Progenitor cell of endocrine pancreas (in vitro differentiated cells): ENCODE data around the gene TMC1. TPM values are rescaled to one million over a fixed set of nuclear protein-coding genes. Genes with fewer than 3 reads are reported as not detected.

ENCODE experiments used
- DNase-seq: peaks from one replicate; pipeline ENCODE4 v3.0.0; 2021; ENCODE audit warnings: low spot score; ENCODE audit not compliant: unreplicated experiment
- H3K27ac Mint-ChIP-seq: 2 replicates; pipeline ENCODE4 v1.8.0; 2021; ENCODE audit warnings: mild to moderate bottlenecking, moderate library complexity, mixed read lengths
- H3K27me3 Mint-ChIP-seq: 2 replicates; pipeline ENCODE4 v1.8.0; 2021; ENCODE audit warnings: mixed read lengths
- H3K36me3 Mint-ChIP-seq: 2 replicates; pipeline ENCODE4 v1.8.0; 2022; ENCODE audit warnings: mixed read lengths; ENCODE audit not compliant: insufficient read depth
- H3K4me1 Mint-ChIP-seq: 2 replicates; pipeline ENCODE4 v1.8.0; 2021; ENCODE audit warnings: low read depth, mixed read lengths
- H3K4me3 Mint-ChIP-seq: 2 replicates; pipeline ENCODE4 v1.8.0; 2021; ENCODE audit warnings: low read depth, mild to moderate bottlenecking, moderate library complexity, mixed read lengths
- H3K9me3 Mint-ChIP-seq: 2 replicates; pipeline ENCODE4 v1.8.0; 2021; ENCODE audit warnings: low read depth, mixed read lengths
- CTCF ChIP-seq: fragments of 200-600 bp; sonication (generic); IDR thresholded peaks from one replicate; pipeline ENCODE4 v1.5.0; 2021; ENCODE audit warnings: antibody characterized with exemption, mild to moderate bottlenecking; ENCODE audit not compliant: unreplicated experiment
- total RNA-seq: library from RNA; stranded (reverse); gene quantifications from 2 replicates; pipeline ENCODE4 v1.2.1, GENCODE V29; 2021

TMC1 gene
- total RNA-seq, 1 donor from 2014 or later, result not detected

GRCh38 chr9:72583370-72583769 lies 62.0 kb downstream of the TMC1 start:
- Mint-ChIP-seq H3K27me3 (peaks cover 6% of the 10 kb centered on the region), H3K9me3 (no peaks in the 10 kb centered on the region), H3K27ac (no peak overlapping the region), H3K36me3 (peaks cover 1% of the 10 kb centered on the region), H3K4me3 (no peak overlapping the region), H3K4me1 (no peaks in the 10 kb centered on the region)
- DNase-seq, result no peak
- TF ChIP-seq CTCF, result no peak

GRCh38 chr9:72586388-72587130 lies 65.2 kb downstream of the TMC1 start:
- Mint-ChIP-seq H3K27ac (no peak overlapping the region), H3K36me3 (peaks cover 1% of the 10 kb centered on the region), H3K4me1 (no peaks in the 10 kb centered on the region), H3K27me3 (peaks cover 9% of the 10 kb centered on the region), H3K4me3 (no peak overlapping the region), H3K9me3 (no peaks in the 10 kb centered on the region)
- no peak for TF ChIP-seq CTCF
- no peak for DNase-seq

- H3K36me3 Mint-ChIP-seq, result peaks cover 1% of the 10 kb centered on the region
- DNase-seq, result no peak
- H3K9me3 Mint-ChIP-seq, result no peaks in the 10 kb centered on the region
- H3K4me3 Mint-ChIP-seq, result no peak overlapping the region
- H3K27me3 Mint-ChIP-seq, result peaks cover 9% of the 10 kb centered on the region
- H3K4me1 Mint-ChIP-seq, result no peaks in the 10 kb centered on the region
- no peak for TF ChIP-seq CTCF
- no peak overlapping the region for H3K27ac Mint-ChIP-seq
Observed at GRCh38 chr9:72588336-72588735, 66.9 kb downstream of the TMC1 start.

GRCh38 chr9:72589667-72590521 lies 68.5 kb downstream of the TMC1 start:
- H3K27ac Mint-ChIP-seq, result no peak overlapping the region
- no peak for DNase-seq
- no peak overlapping the region for H3K4me3 Mint-ChIP-seq
- H3K27me3 Mint-ChIP-seq, result peaks cover 9% of the 10 kb centered on the region
- no peak for TF ChIP-seq CTCF
- H3K9me3 Mint-ChIP-seq, result no peaks in the 10 kb centered on the region
- H3K4me1 Mint-ChIP-seq, result peaks cover 2% of the 10 kb centered on the region
- no peaks in the 10 kb centered on the region for H3K36me3 Mint-ChIP-seq

GRCh38 chr9:72590824-72591223 lies 69.4 kb downstream of the TMC1 start:
- Mint-ChIP-seq H3K4me3 (no peak overlapping the region), H3K36me3 (no peaks in the 10 kb centered on the region), H3K27me3 (peaks cover 3% of the 10 kb centered on the region), H3K27ac (no peak overlapping the region), H3K4me1 (peaks cover 2% of the 10 kb centered on the region), H3K9me3 (no peaks in the 10 kb centered on the region)
- TF ChIP-seq CTCF, result no peak
- DNase-seq, result no peak
